GM18858 (cell line): ENCODE results near the gene L3MBTL3.
"Not testable (repeated sequence)": the region's sequence is repeated elsewhere in the genome, so short reads cannot be mapped to it uniquely, and the experiment has no call there.

Experiments used
- ATAC-seq: cut with Tn5 transposase; IDR thresholded peaks from one replicate; pipeline ENCODE4 v1.9.1; 2021; ENCODE audit not compliant: unreplicated experiment

L3MBTL3 gene

DNA sequence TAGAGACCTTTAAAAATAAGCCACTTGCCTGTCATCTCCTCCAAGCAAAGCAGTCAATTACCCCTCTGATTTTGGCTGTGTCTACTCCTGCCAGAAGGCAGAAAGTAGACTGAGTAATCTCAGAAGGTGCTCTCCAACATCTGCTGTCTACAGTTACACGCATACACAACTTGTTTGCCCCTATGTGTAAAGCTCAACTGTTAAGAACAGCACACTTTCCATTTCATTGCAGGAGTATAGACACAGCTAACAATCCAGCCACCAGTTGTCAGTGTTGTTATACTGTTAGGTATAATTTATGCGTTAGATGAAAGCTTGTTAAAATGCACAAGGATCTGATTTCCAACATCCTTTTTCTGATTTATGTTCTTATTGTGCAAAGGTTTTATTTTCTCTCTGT, 116.2 kb downstream of the L3MBTL3 start:
- no peak for ATAC-seq

DNA sequence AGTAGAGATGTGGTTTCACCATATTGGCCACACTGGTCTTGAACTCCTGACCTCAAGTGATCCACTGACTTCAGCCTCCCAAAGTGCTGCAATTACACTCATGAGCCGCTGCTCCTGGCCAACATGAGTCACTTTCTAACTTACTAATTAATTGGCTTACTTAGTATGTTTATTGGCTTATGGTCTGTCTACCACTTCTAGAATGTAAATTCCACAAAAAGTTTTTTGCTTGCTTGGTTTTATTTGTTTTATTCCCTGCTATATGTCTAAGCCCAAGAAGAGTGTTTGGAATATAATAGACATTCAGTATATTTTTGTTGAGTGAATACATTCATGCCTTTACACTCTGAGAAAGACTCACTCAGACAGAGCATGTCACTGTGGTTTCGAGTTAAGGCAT, 118.4 kb downstream of the L3MBTL3 start:
- no peak for ATAC-seq

DNA sequence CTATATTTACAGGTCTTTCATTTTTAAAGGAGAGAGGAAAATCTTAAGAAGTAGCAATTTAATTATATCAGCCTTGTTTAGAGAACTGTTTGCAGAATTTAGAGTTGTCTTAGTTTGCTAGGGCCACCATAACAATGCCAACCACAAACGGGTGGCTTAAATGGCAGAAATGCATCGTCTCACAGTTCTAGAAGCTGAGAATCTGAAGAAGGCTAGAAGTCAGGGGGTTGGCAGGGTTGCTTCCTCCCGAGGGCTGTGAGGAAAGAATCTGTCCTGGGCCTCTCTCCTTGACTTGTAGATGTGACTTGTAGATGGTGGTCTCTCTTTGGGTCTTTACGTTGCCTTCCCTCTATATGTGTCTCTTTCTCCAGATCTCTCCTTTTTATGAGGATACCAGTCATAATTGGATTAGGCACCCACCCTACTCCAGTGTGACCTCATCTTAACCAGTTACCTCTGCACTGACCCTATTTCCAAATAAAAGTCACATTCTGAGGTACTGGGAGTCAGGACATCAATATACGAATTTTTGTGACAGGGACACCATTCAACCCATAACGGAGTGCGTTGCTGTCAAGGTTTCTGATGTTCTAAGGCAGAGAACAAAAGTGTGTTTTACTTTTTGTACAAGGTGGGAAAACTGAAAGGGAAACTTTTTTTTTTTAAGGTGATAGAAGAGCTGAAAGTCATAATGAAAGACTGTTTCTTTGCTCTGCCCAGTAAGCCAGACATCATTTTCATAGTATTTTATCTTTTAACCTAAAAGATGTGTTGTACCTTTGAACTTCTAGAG, 119.9 kb downstream of the L3MBTL3 start:
- ATAC-seq = no peak

DNA sequence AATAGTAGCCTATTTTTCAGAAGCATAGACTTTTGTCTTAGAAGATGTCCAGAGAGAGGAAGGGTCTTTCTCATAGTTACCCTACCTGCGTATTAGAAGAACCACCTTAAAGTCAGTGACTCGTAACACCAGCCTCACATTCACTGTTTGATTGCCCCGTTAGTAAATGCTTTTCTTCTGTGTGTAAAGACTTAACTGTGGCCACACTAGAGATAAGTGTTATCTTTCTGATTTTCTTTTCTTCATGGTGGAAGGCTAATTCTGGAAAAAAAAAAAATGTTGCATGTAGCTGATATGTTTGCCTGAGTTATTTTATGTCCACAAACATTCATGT, 120.5 kb downstream of the L3MBTL3 start:
- ATAC-seq = no peak

DNA sequence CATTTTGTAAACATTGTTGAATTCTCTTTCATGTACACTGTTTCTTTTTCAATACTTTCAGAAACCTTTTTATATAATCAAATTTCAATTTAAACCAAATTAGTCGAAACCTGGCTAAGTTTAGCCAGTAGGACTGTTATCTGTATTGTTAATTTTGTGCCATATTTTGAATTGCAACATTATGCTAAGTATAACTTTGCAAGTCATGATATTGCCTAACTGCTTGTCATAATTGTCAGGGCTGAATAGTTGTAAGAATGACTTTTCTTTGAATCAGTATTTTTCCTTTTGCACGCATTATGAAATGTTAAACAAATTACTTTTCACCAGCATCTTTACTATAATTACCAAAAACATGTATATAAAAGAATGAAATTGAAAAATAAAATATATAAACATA, 121.7 kb downstream of the L3MBTL3 start:
- ATAC-seq = no peak

DNA sequence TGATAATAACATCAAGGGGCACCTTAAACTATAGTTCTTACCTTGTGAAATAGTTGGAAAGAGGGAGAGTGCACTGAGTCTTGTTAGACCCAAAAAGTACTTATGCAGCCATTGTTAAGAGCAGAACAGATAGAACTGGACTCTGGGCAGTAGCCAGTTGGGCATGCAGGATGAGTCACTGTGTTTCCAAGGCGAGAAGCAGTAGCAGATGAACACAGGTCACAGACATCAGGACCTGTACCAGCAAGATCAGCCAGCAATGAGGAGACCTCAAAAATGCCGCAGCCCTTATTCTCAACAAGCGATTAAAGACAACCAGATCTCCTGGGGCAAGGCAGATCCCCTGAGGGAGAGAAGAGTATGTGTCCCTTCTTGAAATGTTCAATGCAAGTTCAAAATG, 125.3 kb downstream of the L3MBTL3 start:
- ATAC-seq = no peak

DNA sequence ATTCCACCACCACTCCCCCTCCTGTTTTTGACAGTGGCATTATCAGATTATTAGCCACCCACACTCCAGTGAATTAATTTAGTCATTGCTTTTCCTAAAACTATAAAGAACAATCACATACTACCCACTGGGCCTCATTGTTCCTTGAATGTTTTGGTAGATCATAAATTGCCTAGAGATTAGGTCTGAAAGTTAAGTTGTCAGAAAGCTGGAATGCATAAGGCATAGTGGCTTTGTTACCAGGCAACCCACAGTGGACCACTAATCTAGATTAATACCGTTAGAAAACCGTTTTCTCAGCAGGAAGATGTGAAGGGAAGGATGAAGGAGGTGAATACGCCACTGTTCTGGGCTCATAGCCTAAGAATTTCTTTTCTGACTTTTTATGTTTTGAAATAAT, 128.7 kb downstream of the L3MBTL3 start:
- no peak for ATAC-seq

- no peak for ATAC-seq
These were observed 129.8 kb downstream of the L3MBTL3 start for GRCh38 chr6:130148181-130148580.

DNA sequence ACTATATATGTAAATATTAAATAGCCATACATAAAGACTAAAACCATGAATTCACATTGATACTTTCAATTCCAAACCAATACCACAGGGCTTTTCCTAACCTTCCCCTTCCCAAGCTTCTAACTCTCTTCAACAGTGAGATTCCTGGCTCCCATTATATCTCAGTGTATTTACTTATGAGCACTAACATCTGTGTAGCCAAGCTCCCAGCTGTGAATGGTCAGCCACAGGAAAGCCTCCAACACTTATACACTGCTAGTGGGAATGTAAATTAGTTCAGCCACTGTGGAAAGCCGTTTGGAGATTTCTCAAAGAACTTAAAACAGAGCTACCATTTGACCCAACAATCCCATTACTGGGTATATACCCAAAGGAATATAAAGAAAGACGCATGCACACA, 130.6 kb downstream of the L3MBTL3 start:
- not testable (repeated sequence) for ATAC-seq

GRCh38 chr6:130150906-130151305, 132.5 kb downstream of the L3MBTL3 start:
- ATAC-seq = no peak

GRCh38 chr6:130152908-130153510, 134.6 kb downstream of the L3MBTL3 start:
- ATAC-seq = no peak

DNA sequence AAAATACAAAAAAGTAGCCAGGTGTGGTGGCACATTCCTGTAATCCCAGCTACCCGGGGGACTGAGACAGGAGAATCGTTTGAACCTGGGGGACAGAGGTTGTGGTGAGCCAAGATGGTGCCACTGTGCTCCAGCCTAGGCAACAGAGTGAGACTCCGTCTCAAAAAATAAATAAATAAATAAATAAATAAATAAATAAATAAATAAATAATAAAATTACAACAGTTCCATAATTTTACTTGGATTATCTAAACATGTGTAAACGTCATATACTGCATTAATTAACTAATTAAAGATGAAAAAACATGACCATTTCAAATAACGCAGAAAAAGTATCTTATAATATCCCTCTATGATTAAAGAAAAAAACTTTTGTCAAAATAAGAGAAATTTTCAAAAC, 138.5 kb downstream of the L3MBTL3 start:
- no peak for ATAC-seq

DNA sequence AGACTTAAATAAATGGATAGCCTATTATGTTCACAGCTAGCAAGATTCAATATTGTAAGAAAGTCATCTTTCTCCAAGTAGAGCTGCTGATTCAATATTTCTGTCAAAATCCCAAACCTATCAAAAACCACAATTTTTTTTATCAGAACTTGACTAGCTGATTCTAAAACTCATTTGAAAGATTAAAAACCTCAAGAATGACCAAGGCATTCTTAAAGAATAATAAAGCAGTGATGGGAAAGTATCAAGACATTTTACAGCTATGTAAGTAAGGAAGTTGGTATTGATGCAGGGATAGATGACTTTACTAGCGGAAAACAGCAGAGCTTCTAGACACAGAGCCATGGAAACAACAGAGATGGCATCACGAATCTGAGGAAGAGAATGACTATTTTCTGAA, 139.7 kb downstream of the L3MBTL3 start:
- ATAC-seq = no peak

- ATAC-seq = no peak
These were observed 140.2 kb downstream of the L3MBTL3 start for GRCh38 chr6:130158548-130158947.

DNA sequence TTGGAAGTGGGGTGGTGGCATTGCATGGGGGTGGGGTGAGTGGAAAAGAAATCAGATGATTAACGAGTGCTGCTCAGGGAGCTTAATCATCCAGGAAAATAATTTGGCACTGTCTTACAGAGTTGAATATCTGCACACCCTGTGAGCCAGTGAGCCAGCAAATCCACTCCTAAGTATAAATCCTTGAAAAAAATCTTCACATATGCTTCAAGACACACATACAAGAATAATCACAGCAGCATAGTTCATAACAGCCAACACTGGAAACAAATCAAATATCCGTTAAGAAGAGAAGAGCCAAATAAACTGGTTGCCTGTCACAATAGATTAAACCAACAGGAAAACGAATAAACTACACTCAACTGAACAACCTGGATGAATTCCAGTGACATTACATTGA, 141.6 kb downstream of the L3MBTL3 start:
- ATAC-seq = no peak

GRCh38 chr6:130161683-130162404, 143.5 kb downstream of the L3MBTL3 start:
- ATAC-seq = no peak

- no peak for ATAC-seq
These were observed 144.0 kb downstream of the L3MBTL3 start for GRCh38 chr6:130162421-130162820.

GRCh38 chr6:130163266-130163665, 144.9 kb downstream of the L3MBTL3 start:
- no peak for ATAC-seq

DNA sequence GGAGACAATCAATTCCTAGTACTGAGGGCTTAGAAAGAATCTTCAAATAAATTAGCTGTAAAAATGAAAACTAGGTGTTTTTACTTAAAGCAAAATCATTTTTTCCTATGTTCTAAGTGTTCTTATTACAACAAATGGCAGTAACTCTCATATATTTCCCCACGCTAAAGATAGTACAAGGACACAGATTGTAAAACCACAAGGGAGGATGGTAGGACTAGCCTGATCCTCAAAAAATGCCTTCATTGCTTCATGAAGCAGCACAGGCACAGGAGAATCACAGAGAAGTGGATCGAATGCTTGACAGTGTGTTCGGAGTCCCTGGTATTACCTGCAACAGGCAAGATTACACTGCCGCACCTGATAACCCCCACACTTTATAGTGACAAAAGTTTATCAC, 145.9 kb downstream of the L3MBTL3 start:
- ATAC-seq = no peak

DNA sequence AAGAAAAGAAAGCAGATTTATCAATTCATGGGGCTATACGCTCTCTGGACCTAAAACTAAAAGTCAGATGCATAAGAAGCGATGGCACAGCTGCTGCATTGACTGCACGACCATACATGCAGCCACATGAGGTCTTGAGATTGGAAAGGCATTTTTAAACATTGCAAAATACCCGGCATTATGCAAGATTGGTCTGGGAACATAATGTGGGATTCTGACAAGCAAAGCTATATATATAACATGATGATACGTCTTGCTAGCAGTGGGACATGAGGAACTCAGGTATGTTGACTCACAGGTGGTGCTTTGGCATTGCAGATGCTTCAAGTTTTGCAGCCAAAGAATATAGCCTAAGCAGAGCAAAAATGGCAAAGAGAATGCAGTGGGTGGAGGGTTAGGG, 149.3 kb downstream of the L3MBTL3 start:
- no peak for ATAC-seq

DNA sequence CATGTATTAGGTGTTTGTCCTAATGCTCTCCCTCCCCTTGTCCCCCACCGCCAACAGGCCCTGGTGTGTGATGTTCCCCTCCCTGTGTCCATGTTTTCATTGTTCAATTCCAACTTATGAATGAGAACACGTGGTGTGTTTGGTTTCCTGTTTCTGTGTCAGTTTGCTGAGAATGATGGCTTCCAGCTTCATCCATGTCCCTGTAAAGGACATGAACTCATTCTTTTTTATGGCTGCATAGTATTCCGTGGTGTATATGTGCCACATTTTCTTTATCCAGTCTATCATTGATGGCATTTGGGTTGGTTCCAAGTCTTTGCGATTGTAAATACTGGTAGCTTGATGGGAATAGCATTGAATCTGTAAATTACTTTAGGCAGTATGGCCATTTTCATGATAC, 151.8 kb downstream of the L3MBTL3 start:
- ATAC-seq = not testable (repeated sequence)

- not testable (repeated sequence) for ATAC-seq
These were observed 155.1 kb downstream of the L3MBTL3 start for GRCh38 chr6:130173377-130174004.
